NOMO-1 treated with DMSO at 0.1 percent for 48 hours (cell line): ENCODE measurements around the gene FAM151B.
"Not testable (repeated sequence)": the region's sequence is repeated elsewhere in the genome, so short reads cannot be mapped to it uniquely, and the experiment has no call there.

ENCODE experiments used
- DNase-seq: peaks from one replicate; lab custom pipeline; 2025; ENCODE audit not compliant: unreplicated experiment; lab: John Stamatoyannopoulos, UW

Gene FAM151B

DNA sequence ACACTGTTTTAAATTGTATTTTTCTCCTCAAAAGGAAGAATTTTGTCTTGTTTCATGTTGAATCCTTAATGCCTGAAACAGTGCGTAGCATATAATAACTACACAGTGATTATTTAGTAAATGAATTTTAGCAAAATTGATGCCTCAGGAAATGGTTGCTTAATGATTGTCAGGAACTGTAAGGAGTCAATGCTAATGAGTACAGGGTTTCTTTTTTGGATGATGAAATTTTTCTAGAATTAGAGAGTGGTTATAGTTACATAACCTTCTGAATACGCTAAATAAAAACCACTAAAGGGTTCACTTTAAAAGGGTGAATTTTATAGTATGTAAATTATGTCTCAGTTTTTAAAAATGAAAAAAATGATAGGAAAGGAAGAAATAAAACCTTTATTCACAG, 14.9 kb downstream of the FAM151B start:
- peak; percentile 87 for DNase-seq

GRCh38 chr5:80503641-80504040, 15.7 kb downstream of the FAM151B start:
- DNase-seq: peak; percentile 95

DNA sequence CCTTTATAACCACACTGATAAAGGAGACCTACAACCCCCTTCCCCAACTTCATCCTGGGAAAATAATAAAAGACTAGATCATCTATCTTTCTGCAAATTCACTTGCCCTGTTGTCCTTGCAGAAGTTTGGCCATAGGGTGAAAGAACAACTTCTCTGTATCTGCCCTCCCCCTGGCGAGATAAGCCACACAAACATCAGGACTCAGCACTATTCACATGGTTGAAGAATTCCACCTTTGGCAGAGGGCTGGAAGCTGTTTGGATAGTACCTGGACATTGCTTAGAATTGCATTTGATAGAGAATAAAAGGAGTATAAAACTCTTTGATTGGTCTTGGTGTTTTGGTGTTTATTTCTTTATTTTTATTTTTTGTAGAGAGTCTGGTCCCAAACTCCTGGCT, 16.9 kb downstream of the FAM151B start:
- no peak for DNase-seq

DNA sequence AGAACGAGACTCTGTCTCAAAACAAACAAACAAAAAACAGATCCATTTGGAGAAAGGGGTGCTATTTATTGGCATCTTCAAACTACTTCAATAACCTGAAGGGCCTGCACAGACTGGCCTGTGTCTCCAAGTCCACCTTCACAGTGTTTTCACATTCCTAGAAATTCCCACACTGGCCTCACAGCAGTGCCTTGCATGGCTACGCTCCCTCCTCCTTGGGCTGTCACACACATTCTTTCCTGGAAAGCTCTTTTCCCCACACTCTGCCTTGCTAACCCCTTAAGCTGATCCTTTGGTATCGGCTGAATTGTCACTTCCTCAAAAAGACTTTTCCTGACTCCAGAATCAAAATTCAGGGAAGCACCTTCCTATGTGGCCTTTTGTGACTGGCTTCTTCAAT, 19.8 kb downstream of the FAM151B start:
- no peak for DNase-seq

GRCh38 chr5:80508844-80509243, 20.9 kb downstream of the FAM151B start:
- DNase-seq: no peak

GRCh38 chr5:80509362-80509761, 21.5 kb downstream of the FAM151B start:
- DNase-seq: no peak

DNA sequence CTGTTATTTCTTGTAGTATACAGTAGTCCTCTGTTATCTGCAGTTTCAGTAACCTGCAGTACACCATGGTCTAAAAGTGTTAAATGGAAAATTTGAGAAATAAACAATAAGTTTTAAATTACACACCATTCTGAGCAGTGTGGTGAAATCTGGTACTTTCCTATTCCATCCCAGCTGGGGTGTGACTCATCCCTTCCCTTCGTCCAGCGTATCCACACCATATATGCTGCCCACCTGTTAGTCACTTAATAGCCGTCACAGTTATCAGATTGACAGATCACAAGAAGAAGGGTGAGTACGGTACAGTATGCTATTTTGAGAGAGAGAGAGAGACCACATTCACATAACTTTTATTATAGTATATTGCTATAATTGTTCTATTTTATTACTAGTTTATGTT, 28.9 kb downstream of the FAM151B start:
- DNase-seq: no peak

DNA sequence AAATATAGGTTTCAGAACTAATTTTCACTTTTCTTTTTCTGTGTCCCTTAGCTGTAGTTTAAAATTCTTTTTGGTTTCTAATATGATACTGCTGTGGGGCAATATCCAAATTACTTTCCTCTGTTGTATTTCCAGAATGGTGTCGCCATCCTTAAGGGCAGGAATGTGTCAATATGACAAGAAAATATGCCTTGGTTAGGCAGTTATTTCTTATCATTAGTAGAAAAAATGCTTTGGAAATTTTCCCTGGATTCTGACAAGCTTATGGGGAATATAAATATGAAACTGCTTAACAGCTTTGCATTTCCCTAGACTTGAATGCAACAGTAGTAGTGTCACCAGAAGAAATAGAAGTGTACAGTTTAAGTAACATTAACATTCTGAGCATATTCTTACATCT, 52.8 kb downstream of the FAM151B start:
- no peak for DNase-seq

DNA sequence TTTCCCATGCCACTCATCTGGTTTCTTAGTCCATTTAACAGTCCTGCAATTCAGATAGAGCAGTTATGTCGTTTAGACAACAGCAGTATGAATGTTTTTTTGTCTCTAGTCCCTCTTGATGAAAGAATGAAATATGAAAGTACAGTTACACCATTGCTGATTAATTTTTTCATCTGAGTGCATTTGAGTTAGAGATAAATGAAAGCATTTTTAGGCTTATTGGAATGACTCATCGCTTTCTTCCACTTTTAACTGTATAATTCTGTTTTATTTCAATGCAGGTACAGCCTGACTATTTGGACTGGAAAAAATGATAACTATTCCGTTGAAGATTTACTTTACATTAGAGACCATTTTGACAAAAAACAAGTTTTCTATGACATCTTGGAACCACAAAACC, 53.5 kb downstream of the FAM151B start:
- no peak for DNase-seq

DNA sequence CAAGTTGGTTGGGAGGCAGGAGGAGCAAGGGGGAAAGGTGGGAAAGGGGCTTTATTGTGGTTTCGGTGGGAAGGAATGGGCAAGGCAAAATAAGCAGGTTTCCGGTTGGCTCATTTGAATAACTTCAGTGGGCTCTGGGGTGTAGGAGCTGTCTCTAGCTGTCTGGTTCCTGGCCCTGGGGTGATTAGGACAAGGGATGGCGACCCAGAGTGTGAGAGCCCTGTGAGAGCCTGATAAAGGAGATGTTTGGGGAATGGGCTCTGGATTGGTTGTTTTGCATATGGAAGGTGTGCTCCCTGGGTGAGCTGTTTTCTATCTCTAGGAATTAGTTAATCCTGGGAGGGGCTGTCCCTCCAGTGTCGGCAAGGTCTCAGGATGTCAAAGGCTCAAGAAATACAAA, 66.7 kb downstream of the FAM151B start:
- DNase-seq: no peak

DNA sequence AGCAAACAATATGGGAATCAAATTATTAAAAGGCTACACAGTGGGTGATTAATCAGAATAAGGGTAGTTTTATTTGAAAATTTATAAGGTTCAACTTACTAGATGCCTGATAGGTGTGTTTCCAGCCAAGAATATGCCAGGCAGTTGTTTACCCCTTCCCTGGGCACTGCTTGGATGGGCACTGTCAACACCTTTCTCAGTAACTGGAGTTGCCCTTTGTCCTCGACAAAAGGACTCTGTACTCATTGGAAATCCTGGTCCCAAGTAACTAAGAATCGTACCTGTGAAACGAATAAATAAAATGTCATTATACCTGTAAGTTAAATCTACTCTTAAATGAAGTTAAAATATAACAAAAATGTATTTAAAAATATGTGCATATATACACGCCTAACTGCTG, 67.2 kb downstream of the FAM151B start:
- no peak for DNase-seq

GRCh38 chr5:80559244-80559643, 71.3 kb downstream of the FAM151B start:
- no peak for DNase-seq

DNA sequence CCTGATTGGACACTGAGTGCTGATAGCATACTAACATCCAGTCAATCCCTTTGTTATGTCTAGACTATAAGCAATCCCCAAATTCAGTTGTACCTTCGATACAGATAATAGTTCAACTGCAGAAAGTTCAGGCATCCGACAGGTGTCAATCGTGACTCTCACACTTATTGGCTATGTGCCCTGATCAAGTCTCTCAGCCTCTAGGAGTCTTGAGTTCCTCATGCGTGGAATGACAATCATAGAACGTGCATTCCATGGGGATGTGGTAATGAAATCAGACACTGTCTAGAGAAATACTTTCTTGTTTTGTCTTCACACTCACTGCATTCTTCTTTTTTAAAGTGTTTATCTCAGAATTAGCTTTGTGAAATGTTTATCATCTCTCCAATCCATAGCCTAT, 77.4 kb downstream of the FAM151B start:
- DNase-seq: no peak

DNA sequence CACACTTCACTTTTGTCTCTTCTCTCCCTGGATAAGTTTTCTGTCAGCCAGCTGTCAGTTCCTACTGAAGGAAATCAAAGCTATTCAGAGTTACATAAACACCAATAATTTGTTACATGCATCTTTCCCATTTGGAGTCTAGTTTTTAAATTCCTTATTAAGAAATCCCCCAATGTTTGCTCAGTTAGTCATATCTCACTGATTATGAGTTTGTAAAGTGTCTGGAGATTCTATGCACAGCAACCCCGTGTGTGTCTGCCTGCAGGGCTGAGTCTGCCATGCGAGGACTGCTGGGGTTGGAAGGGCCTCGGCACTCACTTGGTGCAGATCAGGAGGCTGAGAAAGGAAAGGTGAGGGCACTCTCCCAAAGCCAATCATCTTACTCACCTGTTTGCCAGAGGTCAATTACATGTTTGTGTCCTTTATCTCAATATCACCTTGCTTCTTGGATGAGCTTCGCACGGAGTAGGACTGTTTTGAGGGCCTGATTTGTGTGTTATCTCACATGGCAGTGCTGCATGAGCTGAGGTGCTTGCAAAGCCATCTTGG, 78.9 kb downstream of the FAM151B start:
- DNase-seq: no peak

DNA sequence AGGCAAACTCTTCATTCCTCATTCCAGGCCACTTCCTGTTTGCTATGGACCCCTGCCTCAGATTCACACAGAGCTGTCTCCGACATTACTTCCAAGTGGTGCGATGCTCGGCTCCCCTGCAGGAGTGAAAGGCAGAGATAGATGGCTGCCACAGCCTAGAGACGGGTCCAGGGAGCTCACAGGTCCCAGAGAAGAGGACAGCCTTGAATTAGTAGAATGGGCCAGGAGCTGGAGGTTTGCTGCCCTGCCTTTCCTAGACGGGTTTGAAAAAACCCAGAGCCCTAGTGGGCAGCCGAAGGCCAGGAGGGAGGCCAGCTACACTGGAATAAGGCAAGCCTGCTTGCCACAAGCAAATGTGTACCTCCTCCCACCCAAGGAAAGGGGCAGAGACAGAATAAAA, 80.4 kb downstream of the FAM151B start:
- DNase-seq: no peak

DNA sequence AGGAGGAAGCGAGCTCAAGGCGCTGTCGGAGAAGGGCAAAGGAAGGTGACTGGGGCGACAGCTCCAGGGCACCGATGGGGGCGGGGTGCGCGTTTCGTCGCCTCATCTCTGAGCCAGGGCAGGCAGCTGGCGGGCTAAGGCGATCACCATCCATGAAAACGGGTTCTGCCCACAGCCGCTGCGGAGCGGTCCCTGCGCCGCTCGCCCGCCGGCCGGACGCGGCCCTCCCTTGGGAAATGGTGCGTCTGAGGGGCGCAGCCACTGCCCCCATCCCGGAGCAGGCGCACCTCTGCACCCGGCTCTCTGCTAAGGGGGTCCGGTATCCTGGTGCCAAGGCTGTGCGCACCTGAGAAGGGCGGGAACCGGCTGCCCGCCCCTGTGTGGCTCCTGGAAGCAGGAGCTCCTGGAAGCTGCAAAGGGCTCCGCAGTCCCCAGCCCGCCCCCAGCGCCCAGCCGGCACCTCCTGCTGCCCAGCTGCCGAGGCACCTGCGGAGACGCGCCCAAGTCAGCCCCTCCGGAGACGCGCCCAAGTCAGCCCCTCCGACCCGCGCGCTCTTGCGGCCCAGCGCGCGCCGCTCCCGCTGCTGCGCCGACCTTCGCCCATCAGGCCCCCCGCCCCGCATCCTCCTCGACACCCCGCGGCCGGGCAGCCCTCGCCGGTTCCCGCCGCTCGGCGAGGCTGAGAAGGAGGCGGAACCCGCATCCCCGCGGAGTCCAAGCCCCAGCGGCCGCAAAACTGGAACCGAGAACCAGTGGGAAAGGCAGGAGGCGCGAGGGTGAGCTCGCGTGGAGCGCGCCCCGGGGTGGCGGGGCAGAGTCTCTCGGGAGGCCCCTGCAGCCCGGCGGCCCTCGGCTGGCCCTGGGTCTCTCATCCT, 81.4 kb downstream of the FAM151B start:
- DNase-seq: no peak

DNA sequence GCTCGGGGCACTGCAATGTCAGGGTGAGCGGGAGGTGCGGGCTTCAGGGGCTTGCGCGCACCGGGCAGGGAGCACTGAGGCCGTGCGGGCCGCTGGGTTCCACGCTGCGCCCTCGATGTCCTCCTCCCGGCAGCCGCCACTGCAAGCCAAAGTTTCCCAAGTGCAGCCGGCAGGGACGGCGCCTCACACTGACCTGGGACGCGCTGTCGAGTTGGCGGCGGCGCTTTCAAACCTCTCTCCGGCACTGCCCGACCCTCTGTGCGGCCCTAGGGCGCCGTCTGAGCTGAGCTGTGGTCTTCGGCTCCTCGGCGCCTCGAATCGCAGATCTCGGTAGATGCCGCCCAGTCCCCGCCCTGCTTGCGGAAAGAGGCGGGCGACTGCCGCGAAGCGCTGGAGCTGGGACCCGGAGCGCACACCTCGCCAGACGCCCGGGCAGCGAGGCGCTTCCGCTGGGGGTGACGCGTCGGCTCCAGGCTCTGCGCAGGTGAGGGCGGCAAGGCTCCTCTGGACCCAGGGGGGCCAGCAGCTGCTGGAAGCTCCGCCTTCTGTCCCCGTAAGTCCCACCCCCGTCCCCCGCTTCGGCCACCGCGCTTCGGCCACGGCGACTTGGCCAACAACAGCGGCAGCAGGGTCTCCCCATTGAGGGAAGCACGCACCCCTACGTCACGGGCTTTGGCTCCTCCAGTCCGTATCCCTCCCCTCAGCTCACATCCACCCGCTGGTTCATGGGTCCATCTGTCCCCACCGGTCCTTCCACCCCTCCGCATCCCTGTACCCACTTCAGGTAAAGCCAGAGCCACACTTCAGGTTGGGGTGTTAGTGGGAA, 82.3 kb downstream of the FAM151B start, which contains the start of gene ANKRD34B:
Gene ANKRD34B, minus strand, starts transcription at position 320 of the 826 bp plus-strand sequence. CDS start 10,261 bp downstream, outside the sequence.
- peak; percentile 43 for DNase-seq

- no peak for DNase-seq
Observed at GRCh38 chr5:80573062-80573461, 85.2 kb downstream of the FAM151B start.

GRCh38 chr5:80576383-80576782, 88.5 kb downstream of the FAM151B start:
- no peak for DNase-seq

GRCh38 chr5:80577707-80578106, 89.8 kb downstream of the FAM151B start:
- no peak for DNase-seq

DNA sequence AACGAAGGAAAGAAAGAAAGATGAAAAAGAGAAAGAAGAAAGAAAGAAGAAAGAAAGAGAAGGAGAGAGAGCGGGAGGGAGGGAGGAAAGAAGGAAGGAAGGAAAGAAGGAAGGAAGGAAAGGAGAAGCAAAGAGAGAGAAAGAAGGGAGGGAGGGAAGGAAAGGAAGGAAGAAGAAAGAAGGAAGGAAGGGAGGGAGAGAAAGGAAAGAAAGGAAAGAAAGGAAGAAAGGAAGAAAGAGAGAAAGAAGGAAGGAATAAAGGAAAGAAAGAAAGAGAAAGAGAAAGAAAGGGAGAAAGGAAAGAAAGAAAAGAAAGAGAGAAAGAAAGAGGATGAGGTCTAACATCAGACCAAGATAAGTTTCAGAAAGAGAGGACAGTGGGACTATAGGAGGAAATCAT, 91.2 kb downstream of the FAM151B start:
- DNase-seq: no peak

GRCh38 chr5:80580291-80580690, 92.4 kb downstream of the FAM151B start:
- DNase-seq: not testable (repeated sequence)
